Suprapubic skin (tissue), 3 donors: ENCODE measurements around the gene GALNT9.

Source experiments
- CTCF ChIP-seq, 2 donors: fragments of 200-600 bp in 1 of 2; fragments of 450-650 bp in 1 of 2; sonication (generic) in 1 of 2; IDR thresholded peaks; one replicate each; pipeline ENCODE4 v1.5.1; 2016 to 2019; ENCODE audit warnings: antibody characterized with exemption in 2 of 2, mild to moderate bottlenecking in 1 of 2, moderate library complexity in 1 of 2
- EP300 ChIP-seq: sonication (generic); formaldehyde crosslinking; IDR thresholded peaks from one replicate; pipeline ENCODE4 v1.6.1; 2017; ENCODE audit warnings: antibody characterized with exemption
- POLR2A ChIP-seq, 2 donors: fragments of 450-650 bp; IDR thresholded peaks; one replicate each; pipeline ENCODE4 v1.6.1; 2017; ENCODE audit warnings: antibody characterized with exemption in 2 of 2, mild to moderate bottlenecking in 2 of 2, moderate library complexity in 2 of 2

- TF ChIP-seq CTCF (IDR thresholded peaks at IDR 0.05) (no peak), POLR2A (IDR thresholded peaks at IDR 0.05) (no peak), EP300 (no peak)
These were observed 99.5 kb downstream of the GALNT9 start for GRCh38 chr12:132229926-132230325.
